HepG2 (cell line): ENCODE results near the gene CD164L2. TPM values are rescaled to one million over a fixed set of nuclear protein-coding genes. Genes with fewer than 3 reads are reported as not detected.

Source experiments
- CEBPG ChIP-seq: IDR thresholded peaks from 2 replicates; pipeline ENCODE4 v1.6.1; 2016
- GATAD1 ChIP-seq: IDR thresholded peaks from 2 replicates; pipeline ENCODE4 v1.6.1; 2016; ENCODE audit warnings: missing genetic modification reagents, missing compliant biosample characterization
- HIC2 ChIP-seq: sonication (generic); formaldehyde crosslinking; IDR thresholded peaks from 2 replicates; pipeline ENCODE4 v1.9.0; 2022; ENCODE audit warnings: low read depth, missing genetic modification reagents
- HMGXB4 ChIP-seq, 2 experiments: sonication (generic) in 1 of 2; formaldehyde crosslinking in 1 of 2; IDR thresholded peaks; 2 replicates each; pipeline versions ENCODE4 v1.4.0 to v1.6.1; 2018 to 2020; ENCODE audit warnings: missing genetic modification reagents in 2 of 2, borderline replicate concordance in 1 of 2, low read depth in 1 of 2, mild to moderate bottlenecking in 1 of 2, missing biosample characterization in 1 of 2
- ISL2 ChIP-seq: sonication (generic); formaldehyde crosslinking; IDR thresholded peaks from 2 replicates; pipeline ENCODE4 v1.5.0; 2020; ENCODE audit warnings: missing genetic modification reagents
- MED1 ChIP-seq: sonication (generic); formaldehyde crosslinking; IDR thresholded peaks from 2 replicates; pipeline ENCODE4 v1.4.0; 2020; ENCODE audit warnings: missing genetic modification reagents
- TAF15 ChIP-seq: fragments of 200-400 bp; formaldehyde crosslinking; IDR thresholded peaks from one replicate; pipeline ENCODE4 v1.6.1; 2018; ENCODE audit warnings: mild to moderate bottlenecking, low read depth, low read length; ENCODE audit not compliant: poor library complexity, severe bottlenecking
- ZFP36L1 ChIP-seq: sonication (generic); formaldehyde crosslinking; IDR thresholded peaks from 2 replicates; pipeline ENCODE4 v1.8.0; 2022; ENCODE audit warnings: mild to moderate bottlenecking, missing genetic modification reagents, moderate library complexity
- ZNF543 ChIP-seq: sonication (generic); formaldehyde crosslinking; IDR thresholded peaks from 2 replicates; pipeline ENCODE4 v1.4.0; 2020; ENCODE audit warnings: mild to moderate bottlenecking, missing genetic modification reagents
- polyA plus RNA-seq, 8 experiments: library from polyadenylated mRNA; depleted of rRNA in 3 of 8; stranded (reverse) in 7 of 8; unstranded in 1 of 8; fragments of >200 nt; fragmentation: Illumina TruSeq in 4 of 8; extraction: Trizol in 4 of 8; gene quantifications; 2 replicates each; pipeline versions ENCODE4 v1.2.1 to v1.2.3, GENCODE V29; 2011 to 2016; ENCODE audit warnings: low read depth in 4 of 8, missing spikeins in 1 of 8, mixed read lengths in 1 of 8; ENCODE audit not compliant: insufficient read depth in 1 of 8
- total RNA-seq, 5 experiments: library from RNA; depleted of rRNA; stranded (reverse); fragments of >200 nt; fragmentation: Illumina TruSeq; extraction: Trizol; gene quantifications; 2 replicates each; pipeline ENCODE4 v1.2.3, GENCODE V29; 2016; ENCODE audit warnings: low read depth in 1 of 5
- TF ChIP-seq, protein P1 (sequence below), 2 experiments: fragments of 450-650 bp in 1 of 2; sonication (generic) in 1 of 2; formaldehyde crosslinking in 1 of 2; IDR thresholded peaks; 2 replicates each; pipeline versions ENCODE4 v1.6.1 to v1.8.0; 2016 to 2022; ENCODE audit warnings: antibody characterized with exemption in 1 of 2, mild to moderate bottlenecking in 1 of 2, missing genetic modification reagents in 1 of 2
- TF ChIP-seq, protein P2 (sequence below): sonication (generic); formaldehyde crosslinking; IDR thresholded peaks from 2 replicates; pipeline ENCODE4 v1.4.0; 2020; ENCODE audit warnings: mild to moderate bottlenecking, missing genetic modification reagents

CD164L2 gene
- total and polyA plus RNA-seq, 2 of the 13 experiments (the other 11 are each of a cell fraction or from before 2014, with no cell fraction given): not detected

DNA sequence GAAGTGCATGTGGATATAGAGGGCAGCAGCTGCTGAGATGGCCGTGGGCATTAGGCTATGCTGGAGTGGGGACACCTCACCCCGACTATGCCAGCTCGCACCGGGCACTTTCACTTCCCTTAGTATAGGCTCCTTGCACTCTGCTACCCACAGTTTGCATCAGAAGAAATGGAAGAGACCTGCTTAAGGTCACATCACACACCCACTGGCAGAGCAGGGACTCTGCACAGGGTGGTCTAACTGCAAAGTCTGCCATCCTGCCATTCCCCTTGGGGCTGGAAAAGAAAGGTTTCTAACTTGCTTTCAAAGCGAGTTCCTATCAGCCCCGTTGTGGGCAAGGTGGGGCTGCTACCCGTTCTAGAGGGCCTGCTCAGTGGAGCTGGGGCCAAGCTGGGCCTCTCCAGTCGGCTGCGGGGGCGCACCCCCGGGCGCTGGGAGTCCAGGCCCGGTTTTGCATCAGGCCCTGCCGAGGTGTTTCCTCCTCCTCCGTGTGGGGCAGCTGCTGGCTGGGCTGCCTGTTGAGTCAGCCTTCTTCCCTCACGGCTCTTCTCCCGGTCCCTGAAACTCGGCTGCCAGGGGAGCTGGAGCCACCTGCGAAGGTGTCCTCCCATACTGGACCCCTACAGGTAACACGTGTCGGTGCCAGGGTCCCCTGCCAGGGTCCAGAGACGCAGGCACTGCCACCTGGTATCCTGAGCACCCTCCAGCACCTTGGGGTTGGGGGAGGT, 41.4 kb downstream of the CD164L2 start, which contains the start of gene SYTL1 (continued):
- TF ChIP-seq, protein P1, sequence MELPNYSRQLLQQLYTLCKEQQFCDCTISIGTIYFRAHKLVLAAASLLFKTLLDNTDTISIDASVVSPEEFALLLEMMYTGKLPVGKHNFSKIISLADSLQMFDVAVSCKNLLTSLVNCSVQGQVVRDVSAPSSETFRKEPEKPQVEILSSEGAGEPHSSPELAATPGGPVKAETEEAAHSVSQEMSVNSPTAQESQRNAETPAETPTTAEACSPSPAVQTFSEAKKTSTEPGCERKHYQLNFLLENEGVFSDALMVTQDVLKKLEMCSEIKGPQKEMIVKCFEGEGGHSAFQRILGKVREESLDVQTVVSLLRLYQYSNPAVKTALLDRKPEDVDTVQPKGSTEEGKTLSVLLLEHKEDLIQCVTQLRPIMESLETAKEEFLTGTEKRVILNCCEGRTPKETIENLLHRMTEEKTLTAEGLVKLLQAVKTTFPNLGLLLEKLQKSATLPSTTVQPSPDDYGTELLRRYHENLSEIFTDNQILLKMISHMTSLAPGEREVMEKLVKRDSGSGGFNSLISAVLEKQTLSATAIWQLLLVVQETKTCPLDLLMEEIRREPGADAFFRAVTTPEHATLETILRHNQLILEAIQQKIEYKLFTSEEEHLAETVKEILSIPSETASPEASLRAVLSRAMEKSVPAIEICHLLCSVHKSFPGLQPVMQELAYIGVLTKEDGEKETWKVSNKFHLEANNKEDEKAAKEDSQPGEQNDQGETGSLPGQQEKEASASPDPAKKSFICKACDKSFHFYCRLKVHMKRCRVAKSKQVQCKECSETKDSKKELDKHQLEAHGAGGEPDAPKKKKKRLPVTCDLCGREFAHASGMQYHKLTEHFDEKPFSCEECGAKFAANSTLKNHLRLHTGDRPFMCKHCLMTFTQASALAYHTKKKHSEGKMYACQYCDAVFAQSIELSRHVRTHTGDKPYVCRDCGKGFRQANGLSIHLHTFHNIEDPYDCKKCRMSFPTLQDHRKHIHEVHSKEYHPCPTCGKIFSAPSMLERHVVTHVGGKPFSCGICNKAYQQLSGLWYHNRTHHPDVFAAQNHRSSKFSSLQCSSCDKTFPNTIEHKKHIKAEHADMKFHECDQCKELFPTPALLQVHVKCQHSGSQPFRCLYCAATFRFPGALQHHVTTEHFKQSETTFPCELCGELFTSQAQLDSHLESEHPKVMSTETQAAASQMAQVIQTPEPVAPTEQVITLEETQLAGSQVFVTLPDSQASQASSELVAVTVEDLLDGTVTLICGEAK (IDR thresholded peaks at IDR 0.05): no peak
- TF ChIP-seq, protein P1 (CRISPR knock-in tag; IDR thresholded peaks at IDR 0.05): no peak
- no peak for TF ChIP-seq ZNF543
- peak; percentile 20 to 47; a peak in 2 of 4 replicates for TF ChIP-seq HMGXB4 (CRISPR knock-in tag; IDR thresholded peaks at IDR 0.05; ENCODE audit: borderline replicate concordance in 1 of 2, low read depth in 1 of 2)
- peak; percentile 83 for TF ChIP-seq TAF15
- TF ChIP-seq MED1: peak; percentile 45
- TF ChIP-seq GATAD1 (CRISPR knock-in tag): peak; percentile 50
- peak; percentile 54; the same call in 1 of the 2 replicates for TF ChIP-seq ISL2 (CRISPR knock-in tag)
- peak; percentile 16 for TF ChIP-seq HIC2 (CRISPR knock-in tag)
- TF ChIP-seq CEBPG: peak; percentile 13; the same call in 1 of the 2 replicates
- TF ChIP-seq, protein P2, sequence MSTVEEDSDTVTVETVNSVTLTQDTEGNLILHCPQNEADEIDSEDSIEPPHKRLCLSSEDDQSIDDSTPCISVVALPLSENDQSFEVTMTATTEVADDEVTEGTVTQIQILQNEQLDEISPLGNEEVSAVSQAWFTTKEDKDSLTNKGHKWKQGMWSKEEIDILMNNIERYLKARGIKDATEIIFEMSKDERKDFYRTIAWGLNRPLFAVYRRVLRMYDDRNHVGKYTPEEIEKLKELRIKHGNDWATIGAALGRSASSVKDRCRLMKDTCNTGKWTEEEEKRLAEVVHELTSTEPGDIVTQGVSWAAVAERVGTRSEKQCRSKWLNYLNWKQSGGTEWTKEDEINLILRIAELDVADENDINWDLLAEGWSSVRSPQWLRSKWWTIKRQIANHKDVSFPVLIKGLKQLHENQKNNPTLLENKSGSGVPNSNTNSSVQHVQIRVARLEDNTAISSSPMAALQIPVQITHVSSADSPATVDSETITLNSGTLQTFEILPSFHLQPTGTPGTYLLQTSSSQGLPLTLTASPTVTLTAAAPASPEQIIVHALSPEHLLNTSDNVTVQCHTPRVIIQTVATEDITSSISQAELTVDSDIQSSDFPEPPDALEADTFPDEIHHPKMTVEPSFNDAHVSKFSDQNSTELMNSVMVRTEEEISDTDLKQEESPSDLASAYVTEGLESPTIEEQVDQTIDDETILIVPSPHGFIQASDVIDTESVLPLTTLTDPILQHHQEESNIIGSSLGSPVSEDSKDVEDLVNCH (CRISPR knock-in tag): no peak
- TF ChIP-seq ZFP36L1 (CRISPR knock-in tag): no peak
